HG02759 (cell line): ENCODE measurements around the gene COX4I2.

Experiments used
- ATAC-seq: cut with Tn5 transposase; IDR thresholded peaks from one replicate; pipeline ENCODE4 v1.9.1; 2021; ENCODE audit warnings: mild to moderate bottlenecking, moderate library complexity; ENCODE audit not compliant: unreplicated experiment

Gene COX4I2

DNA sequence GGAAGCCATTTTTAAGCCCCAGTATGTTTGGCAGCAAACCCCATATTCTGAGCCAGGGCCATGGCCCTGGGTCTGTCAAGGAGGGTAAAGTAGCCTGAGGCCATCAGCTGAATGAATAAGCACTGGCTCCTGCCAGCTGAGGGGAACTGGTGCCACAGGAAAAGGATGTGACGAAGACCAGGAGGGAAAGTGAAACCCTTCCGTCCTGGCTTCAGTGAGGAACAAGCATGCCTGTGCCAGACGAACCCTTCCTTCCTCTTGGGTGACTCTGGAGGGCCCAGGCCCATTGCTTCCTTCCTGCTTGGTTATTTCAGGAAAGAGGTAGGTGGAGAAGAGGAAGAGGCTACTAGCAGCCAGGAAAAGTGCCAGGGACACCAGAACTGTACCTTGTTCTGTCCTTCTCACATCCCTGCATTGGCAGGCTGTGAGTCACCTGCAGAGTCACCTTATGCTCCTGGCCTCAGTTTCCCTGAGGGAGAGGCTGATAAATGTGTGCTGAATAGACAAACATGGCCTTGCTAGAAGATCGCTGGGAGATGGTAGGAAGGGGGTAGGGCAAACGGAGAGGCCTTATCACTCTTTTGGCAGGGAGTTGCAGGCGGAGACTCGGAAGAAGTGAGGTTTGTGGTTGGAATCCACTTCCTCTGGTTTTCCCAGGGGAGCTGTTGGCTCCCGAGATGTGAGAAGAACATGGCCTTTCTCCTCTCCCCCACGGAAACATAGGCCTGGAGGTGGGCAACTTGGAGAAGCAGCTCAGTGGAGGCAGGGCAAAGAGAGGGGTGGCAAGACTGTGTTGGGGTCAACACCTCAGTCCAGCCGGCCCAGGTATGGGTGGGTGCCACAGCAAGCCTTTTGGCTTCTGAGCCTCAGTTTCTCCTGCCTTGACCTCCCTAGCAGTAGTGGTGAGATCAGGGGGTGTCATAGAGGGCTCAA, 37.4 kb downstream of the COX4I2 start:
- ATAC-seq = peak; percentile 85

GRCh38 chr20:31675828-31676608, 38.3 kb downstream of the COX4I2 start:
- ATAC-seq = peak; percentile 48

GRCh38 chr20:31676609-31676989, 38.9 kb downstream of the COX4I2 start:
- ATAC-seq = no peak

DNA sequence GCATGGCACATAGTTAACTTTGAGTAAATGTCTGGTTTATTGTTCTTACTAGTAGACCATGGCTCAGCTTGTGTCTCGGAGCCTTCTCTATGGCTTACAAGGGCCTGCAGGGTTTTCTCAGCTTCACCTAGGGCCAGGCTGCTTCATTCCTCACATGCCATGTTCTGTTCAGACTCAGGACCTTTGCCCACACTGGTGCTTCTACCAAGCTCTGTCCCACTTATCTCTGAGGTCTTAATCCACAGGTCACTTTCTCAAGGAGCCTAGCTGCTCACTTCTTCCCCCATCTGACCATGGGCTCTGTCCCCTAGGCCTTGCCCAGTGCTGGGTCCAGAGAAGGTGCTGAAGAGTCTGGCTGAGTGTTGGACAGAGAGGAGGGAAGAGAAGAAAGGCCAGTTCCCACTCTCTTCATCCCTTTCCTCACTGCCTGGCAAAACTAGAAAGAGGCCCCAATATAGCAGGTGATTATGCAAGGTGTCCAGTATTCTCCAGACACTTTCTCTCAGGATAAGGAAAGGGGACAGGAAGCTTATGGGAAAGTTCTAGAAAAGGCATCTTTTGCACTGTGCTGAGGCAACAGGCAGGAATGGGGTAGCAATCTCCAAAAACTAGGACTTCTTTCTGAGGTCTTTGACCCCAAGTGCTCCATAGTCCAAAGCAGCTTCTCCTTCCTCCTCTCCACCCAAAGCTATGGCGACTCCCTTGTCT, 40.0 kb downstream of the COX4I2 start:
- no peak for ATAC-seq

GRCh38 chr20:31678389-31679356, 41.0 kb downstream of the COX4I2 start:
- no peak for ATAC-seq

- ATAC-seq = no peak
Observed at GRCh38 chr20:31679357-31680285, 41.9 kb downstream of the COX4I2 start.

DNA sequence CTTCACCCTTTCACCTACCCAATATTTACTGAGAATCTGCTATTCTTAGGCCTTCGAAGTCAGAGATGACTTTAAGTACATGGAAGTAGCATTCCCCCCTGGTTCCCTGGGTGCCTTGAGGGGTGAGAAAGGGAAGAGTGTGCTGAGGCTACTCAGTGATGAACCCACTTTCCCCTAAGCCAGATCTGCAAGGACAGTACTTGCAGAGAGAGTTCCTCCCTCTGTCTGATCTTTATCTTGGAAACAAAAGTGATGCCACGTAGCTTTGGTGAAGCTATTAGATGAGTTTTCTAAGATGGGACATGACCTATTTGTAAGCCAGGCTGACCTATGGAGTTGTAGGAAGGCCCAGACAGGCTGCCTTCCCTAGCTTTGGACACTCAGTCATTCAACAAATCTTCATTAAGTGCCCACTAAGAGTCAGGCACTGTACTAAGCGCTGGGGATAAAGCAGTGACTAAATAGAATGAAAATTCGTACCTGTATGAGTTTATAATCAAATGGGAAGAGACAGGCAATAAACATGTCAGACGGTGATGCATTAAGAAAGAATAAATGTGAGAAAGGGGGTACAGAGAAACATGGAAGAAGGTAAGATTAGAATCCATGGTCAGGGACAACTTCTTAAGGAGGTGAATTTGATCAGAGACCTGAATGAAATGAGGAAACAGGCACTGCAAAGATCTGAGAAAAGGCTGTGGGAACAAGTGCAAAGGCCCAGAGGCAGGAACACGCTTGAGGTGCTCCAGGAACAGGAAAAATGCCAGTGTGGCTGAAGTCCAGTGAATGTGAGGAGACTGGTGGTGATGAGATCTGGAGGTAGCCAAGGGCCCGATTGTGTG, 42.8 kb downstream of the COX4I2 start:
- ATAC-seq = no peak

DNA sequence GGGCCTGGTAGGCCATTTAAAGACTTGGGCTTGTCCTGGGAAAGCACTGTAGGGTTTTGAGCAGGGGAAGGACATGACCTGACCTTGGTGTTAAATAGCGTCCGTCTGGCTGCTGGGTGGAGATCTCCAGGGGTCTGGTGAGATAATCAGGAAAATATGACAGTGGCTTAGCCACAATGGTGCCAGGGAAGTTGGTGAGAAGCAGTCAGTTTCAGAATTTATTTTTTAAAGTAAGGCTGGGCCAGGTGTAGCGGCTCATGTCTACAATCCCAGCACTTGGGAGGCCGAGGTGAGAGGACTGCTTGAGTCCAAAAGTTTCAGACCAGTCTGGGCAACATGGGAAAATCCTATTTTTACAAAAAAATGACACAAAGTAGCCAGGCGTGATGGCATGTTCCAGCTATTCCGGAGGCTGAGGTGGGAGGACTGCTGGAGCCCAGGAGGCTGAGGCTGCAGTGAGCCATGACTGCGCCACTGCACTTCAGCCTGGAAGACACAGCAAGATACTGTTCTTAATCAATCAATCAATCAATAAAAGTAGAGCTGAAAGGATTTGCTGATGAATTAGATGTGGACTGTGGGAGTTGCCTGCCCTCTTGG, 43.5 kb downstream of the COX4I2 start:
- ATAC-seq = no peak

DNA sequence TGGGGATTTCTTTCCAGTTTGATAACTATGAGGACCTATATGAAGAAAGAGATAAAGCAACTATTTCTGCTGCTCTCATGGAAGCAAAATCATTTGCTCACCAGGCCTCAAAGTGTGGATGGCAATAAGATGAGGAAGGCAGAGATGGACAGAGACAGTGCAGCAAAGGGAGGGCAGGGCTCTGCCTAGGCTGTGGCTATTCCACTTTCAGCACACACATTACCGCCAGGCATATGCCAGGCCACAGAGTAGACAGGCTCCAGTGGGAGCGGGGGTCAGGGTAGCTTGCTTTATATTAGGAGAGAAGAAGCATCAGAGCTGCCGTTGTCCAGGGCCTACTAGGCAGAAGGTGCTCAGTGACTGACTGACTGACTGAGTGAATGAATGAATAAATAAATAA, 44.1 kb downstream of the COX4I2 start:
- no peak for ATAC-seq

GRCh38 chr20:31682352-31682751, 44.6 kb downstream of the COX4I2 start:
- no peak for ATAC-seq

DNA sequence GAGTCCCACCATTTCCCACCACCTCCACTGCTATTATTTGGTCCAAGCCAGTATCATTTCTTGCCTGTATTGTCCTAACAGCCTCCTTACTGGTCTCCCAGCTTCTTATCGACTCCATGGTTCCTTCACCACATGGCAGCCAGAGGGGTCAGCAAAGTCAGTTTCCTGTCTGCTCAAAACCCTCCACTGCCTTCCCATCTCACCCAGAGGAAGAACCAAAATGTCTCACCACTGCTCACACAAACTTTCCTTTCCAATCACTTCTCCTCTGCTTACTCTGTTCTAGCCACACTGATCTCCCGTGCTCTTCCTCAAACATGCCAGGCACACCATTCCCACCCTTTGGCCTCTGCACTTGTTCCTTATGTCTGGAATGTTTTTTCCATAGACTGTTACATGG, 45.2 kb downstream of the COX4I2 start:
- ATAC-seq = no peak

GRCh38 chr20:31684153-31685015, 46.7 kb downstream of the COX4I2 start:
- peak; percentile 59 for ATAC-seq

DNA sequence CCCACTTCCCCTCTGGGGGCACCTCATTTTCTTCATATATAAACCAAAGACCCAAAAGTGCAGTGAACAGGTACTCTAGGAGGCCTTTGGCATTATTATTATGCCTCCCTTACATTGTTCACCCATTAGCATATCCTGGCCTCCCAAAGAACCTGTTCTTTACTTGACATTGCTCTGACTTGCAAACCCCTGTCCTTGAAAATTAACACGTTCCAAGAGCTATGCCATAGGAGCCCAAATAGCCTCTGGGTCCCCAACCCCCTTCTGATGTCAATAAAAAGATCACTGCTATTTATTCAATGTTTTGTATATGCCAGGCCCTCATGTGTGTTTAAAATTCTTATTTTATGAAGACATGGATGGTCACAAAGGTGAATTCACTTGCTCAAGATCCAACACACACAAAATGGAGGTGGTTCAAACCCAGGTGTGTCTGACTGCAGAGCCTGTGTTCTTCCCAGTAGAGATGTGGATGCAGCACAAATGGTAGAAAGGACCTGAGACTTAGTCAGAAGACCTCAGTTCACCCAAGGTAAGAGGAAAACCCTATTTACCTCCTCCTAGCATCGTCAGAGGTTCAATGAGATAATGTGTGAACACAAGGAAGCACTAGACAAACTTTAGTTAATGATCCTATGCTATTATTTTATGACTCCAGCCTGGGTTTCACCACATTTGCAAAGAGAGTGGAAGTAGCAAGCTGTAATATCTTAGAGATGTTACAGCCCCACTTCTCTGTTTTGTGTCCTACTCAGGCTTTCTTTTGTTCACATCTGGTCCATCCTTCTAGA, 48.3 kb downstream of the COX4I2 start:
- ATAC-seq = no peak

- no peak for ATAC-seq
Observed at GRCh38 chr20:31687777-31688176, 50.1 kb downstream of the COX4I2 start.

- ATAC-seq = no peak
Observed at GRCh38 chr20:31689141-31689540, 51.4 kb downstream of the COX4I2 start.

- ATAC-seq = no peak
Observed at GRCh38 chr20:31690124-31690666, 52.5 kb downstream of the COX4I2 start.
